ENCODE measurements around the gene COBL. TPM values are rescaled to one million over a fixed set of nuclear protein-coding genes. Genes with fewer than 3 reads are reported as not detected.
A peak's percentile ranks its signal among the peaks of the same experiment; 100 is the strongest.

COBL gene
- total RNA-seq (2014; rRNA removed; shearing (Covaris generic)), result 0.03 and 0.04 TPM in 2 replicates

DNA sequence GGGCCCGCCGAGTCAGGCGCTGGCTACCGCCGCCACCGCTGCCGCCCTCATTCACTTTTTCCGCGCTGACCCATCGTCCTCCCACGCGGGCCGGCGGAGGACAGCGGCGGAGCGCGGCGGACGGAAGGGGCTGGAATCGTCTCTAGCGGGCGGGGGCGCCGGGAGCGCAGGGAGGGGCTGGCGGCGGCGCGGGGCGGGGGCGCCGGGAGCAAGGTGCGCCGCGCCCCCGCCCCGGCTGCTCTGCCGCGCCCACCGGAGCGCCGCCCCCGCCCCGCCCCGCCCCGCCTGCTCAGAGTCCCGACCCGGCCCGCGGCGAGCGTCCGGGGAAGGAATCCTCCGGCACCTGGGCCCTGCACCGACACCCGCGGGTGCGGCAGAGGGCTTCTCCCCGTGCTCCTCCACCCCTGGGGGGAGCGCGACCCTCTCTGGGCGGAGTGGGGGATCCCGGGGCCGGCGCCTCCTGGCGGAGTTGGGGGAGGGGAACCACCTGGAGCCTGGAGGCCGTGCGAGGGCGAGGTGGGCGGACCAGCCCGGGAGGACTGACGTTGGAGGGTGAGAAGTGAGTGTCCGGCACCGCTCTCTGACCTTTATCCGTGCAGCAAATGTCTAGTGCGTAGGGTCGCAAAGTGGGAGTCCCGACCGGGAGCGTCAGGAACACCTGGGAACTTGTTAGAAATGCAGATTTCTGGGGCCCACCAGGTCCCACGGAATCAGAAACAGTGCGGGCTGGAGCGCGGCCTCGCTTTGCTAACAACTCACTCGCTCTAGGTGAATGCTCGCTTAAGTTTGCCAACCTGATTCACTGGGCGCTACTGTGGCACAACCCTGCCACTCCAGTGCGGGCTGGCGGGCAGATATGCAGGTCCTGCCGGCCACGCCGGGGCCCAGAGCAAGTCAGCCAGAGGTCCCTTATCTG lies at the start of gene COBL:
TSS of gene COBL (minus strand) at position 144 of the 916 bp plus-strand sequence. CDS start 176 bp downstream, outside the sequence.
- H3K4me3 ChIP-seq, result no peak within 1 kb of the TSS
- DNase-seq, result no peak
- no peaks in the 10 kb centered on the region for H3K4me1 ChIP-seq
- no peaks in the 10 kb centered on the region for H3K9me3 ChIP-seq (replicated peaks)
- peaks cover 11% of the 10 kb centered on the region for H3K27me3 ChIP-seq
- no peak within 1 kb of the TSS for H3K27ac ChIP-seq
- no peaks in the 10 kb centered on the region for H3K36me3 ChIP-seq

DNA sequence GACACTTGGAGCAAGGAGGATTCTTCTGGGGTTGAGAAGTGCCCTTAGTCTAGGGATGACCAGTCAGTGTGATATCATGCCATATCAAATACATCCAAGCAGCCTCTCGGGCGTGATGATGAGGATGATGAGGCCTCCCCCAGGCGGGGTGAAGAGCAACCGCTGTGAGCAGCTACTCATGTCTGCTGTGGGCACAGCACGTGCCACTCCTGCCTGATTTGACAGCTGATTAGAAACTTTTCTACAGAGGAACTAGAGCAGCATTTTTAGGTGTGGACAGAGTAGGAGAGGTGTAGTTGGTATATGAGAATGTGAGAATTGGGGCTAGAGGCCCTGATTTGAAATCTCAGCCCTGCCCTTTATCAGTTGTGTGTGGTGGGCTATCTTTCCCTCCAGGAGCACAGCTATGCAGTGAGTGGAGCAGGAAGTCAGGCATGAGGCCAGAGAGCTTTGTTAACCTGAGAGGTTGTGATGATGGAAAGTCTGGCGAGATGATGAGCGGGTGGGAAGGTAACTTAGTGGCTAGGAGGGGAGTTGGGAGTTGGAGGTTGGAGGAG lies 49.6 kb upstream of the COBL start:
- DNase-seq, result no peak
- H3K27ac ChIP-seq, result no peak overlapping the region
- H3K9me3 ChIP-seq (replicated peaks), result no peaks in the 10 kb centered on the region
- no peaks in the 10 kb centered on the region for H3K27me3 ChIP-seq
- H3K4me1 ChIP-seq, result no peaks in the 10 kb centered on the region
- no peaks in the 10 kb centered on the region for H3K36me3 ChIP-seq
- no peak overlapping the region for H3K4me3 ChIP-seq

GRCh38 chr7:51357821-51358220 lies 41.2 kb upstream of the COBL start:
- Histone ChIP-seq H3K4me1 (no peaks in the 10 kb centered on the region), H3K9me3 (replicated peaks) (no peaks in the 10 kb centered on the region)

DNA sequence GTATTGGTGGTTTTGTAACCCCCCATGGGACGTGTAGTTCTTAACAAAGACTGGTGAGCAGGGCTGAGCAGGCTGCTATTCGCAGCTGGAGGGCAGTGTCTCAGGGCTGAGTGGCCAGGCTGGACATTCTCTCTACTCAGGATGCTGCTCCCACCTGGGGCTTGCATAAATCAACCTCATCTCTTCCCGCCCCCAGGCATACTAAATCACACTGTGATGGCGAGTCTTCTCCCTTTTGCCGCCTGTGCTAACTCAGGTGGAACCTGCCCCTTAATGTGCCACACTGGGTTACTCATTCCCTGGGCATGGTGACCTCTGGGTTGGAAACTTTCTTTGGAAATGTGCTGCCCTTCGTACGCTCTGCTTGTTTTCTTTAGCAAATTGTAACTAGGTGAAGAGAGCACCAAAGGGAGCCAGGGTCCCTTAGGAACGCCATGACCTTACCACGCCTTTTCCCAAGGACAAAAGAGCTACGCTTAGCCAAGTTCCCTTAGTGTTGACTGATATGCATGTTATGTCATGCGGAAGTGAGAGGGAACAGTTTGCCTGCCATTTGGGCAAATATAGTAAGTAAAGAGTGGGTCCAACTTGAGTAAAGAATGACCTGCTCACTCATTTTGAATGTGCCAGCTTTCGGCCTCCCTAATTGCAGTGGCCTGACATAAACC lies 40.4 kb upstream of the COBL start:
- Histone ChIP-seq H3K4me3 (no peak overlapping the region), H3K27ac (no peak overlapping the region), H3K36me3 (no peaks in the 10 kb centered on the region), H3K27me3 (no peaks in the 10 kb centered on the region), H3K9me3 (replicated peaks) (no peaks in the 10 kb centered on the region), H3K4me1 (no peaks in the 10 kb centered on the region)
- no peak for DNase-seq

More at GRCh38 chr7:51357821-51358220, 41.2 kb upstream of the COBL start:
- no peak overlapping the region for H3K27ac ChIP-seq
- no peak overlapping the region for H3K4me3 ChIP-seq
- no peaks in the 10 kb centered on the region for H3K27me3 ChIP-seq
- no peaks in the 10 kb centered on the region for H3K36me3 ChIP-seq
- no peak for DNase-seq

- Histone ChIP-seq H3K4me3 (no peak overlapping the region), H3K4me1 (no peaks in the 10 kb centered on the region), H3K27ac (no peak overlapping the region), H3K36me3 (no peaks in the 10 kb centered on the region), H3K9me3 (replicated peaks) (no peaks in the 10 kb centered on the region), H3K27me3 (no peaks in the 10 kb centered on the region)
- no peak for DNase-seq
Observed at GRCh38 chr7:51354897-51355296, 38.3 kb upstream of the COBL start.

- Histone ChIP-seq H3K4me1 (no peaks in the 10 kb centered on the region), H3K27me3 (no peaks in the 10 kb centered on the region), H3K36me3 (no peaks in the 10 kb centered on the region), H3K27ac (no peak overlapping the region), H3K4me3 (no peak overlapping the region), H3K9me3 (replicated peaks) (no peaks in the 10 kb centered on the region)
- DNase-seq, result no peak
Observed at GRCh38 chr7:51354434-51354833, 37.8 kb upstream of the COBL start.

GRCh38 chr7:51352174-51353100 lies 35.8 kb upstream of the COBL start:
- Histone ChIP-seq H3K36me3 (no peaks in the 10 kb centered on the region), H3K4me1 (no peaks in the 10 kb centered on the region), H3K4me3 (no peak overlapping the region), H3K27me3 (no peaks in the 10 kb centered on the region), H3K27ac (no peak overlapping the region), H3K9me3 (replicated peaks) (no peaks in the 10 kb centered on the region)
- DNase-seq, result no peak

GRCh38 chr7:51351661-51352060 lies 35.1 kb upstream of the COBL start:
- Histone ChIP-seq H3K27ac (no peak overlapping the region), H3K9me3 (replicated peaks) (no peaks in the 10 kb centered on the region)
- DNase-seq, result no peak

GRCh38 chr7:51350546-51350896 lies 33.9 kb upstream of the COBL start:
- Histone ChIP-seq H3K36me3 (no peaks in the 10 kb centered on the region), H3K9me3 (replicated peaks) (no peaks in the 10 kb centered on the region), H3K27ac (no peak overlapping the region), H3K4me3 (no peak overlapping the region), H3K4me1 (no peaks in the 10 kb centered on the region), H3K27me3 (no peaks in the 10 kb centered on the region)
- no peak for DNase-seq

More at GRCh38 chr7:51351661-51352060, 35.1 kb upstream of the COBL start:
- no peak overlapping the region for H3K4me3 ChIP-seq
- no peaks in the 10 kb centered on the region for H3K36me3 ChIP-seq
- no peaks in the 10 kb centered on the region for H3K4me1 ChIP-seq
- no peaks in the 10 kb centered on the region for H3K27me3 ChIP-seq

- Histone ChIP-seq H3K4me1 (no peaks in the 10 kb centered on the region), H3K27me3 (no peaks in the 10 kb centered on the region), H3K4me3 (no peak overlapping the region), H3K27ac (no peak overlapping the region), H3K9me3 (replicated peaks) (no peaks in the 10 kb centered on the region), H3K36me3 (no peaks in the 10 kb centered on the region)
- DNase-seq, result peak; percentile 11 to 56
Observed at GRCh38 chr7:51349820-51350545, 33.4 kb upstream of the COBL start.

GRCh38 chr7:51346126-51346525 lies 29.5 kb upstream of the COBL start:
- H3K4me1 ChIP-seq, result no peaks in the 10 kb centered on the region
- no peaks in the 10 kb centered on the region for H3K36me3 ChIP-seq
- no peaks in the 10 kb centered on the region for H3K9me3 ChIP-seq (replicated peaks)
- H3K27me3 ChIP-seq, result no peaks in the 10 kb centered on the region
- no peak overlapping the region for H3K4me3 ChIP-seq
- peak in 1 of 2 experiments; percentile 37 for DNase-seq
- H3K27ac ChIP-seq, result no peak overlapping the region

DNA sequence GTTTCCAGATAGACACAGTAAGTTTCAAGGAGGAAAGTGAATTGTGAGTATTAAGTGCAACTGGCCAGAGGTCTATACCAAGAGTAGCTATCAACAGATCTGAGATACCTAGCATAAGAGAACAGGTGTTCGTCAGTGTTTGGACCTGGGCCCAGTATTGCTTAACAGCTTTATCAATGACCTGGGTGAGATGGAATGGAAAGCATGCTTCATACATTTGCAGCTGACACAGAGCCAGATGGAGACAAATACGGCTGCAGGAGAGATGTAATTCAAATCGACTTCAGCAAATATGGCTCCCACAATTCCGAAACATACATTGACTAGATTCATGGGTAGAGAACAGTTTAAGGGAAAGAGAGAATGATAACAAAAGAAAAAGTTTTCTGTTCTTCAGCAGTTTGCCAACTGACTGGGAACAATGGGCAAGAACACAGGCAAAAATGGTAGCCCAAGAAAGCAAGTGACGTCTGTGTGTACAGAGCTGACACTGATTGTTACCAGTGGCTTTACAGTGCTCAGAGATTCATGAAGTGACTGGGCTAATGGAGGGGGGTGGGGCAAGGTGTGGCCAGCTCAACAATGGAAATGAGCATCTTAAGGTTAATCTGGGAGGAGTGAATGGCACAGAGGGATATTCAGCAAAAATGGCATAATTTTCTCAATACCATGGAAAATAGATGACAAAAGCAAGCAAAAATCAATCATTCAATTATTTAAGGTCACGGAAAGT lies 28.0 kb upstream of the COBL start:
- H3K27ac ChIP-seq, result no peak overlapping the region
- no peak for DNase-seq
- no peak overlapping the region for H3K4me3 ChIP-seq
- no peaks in the 10 kb centered on the region for H3K36me3 ChIP-seq
- H3K9me3 ChIP-seq (replicated peaks), result no peaks in the 10 kb centered on the region
- no peaks in the 10 kb centered on the region for H3K27me3 ChIP-seq
- no peaks in the 10 kb centered on the region for H3K4me1 ChIP-seq

DNA sequence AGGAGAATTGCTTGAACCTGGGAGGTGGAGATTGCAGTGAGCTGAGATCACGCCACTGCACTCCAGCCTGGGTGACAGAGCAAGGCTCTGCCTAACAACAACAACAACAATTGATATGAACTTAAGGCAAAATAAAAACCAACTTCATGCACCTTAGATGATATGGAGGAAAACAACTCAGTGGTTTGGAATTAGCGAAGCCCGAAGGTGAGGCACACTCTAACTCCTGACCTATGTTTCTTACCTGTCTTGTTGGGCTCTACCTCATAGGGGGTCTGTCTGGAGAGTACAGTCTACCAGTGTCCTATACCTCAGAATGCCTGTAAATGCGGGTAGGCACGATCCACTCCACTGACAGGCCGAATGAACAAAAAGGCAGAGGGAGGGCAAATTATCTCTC lies 24.3 kb upstream of the COBL start:
- H3K27me3 ChIP-seq, result no peaks in the 10 kb centered on the region
- no peak overlapping the region for H3K27ac ChIP-seq
- H3K9me3 ChIP-seq (replicated peaks), result no peaks in the 10 kb centered on the region
- no peak for DNase-seq
- no peaks in the 10 kb centered on the region for H3K4me1 ChIP-seq
- no peaks in the 10 kb centered on the region for H3K36me3 ChIP-seq
- H3K4me3 ChIP-seq, result no peak overlapping the region

All from SJCRH30 (cell line).